Activated T-helper 1 cell treated with anti-CD3 and anti-CD28 coated beads, Interleukin-2, amount 50 U/mL, for 16 hours (primary cell): ENCODE measurements around the gene IFFO2.

Experiments
- DNase-seq, 2 donors: peaks; one replicate each; pipeline ENCODE4 v3.0.0-alpha.2; 2020; ENCODE audit warnings: low read depth in 1 of 2, low spot score in 1 of 2

Gene IFFO2

GRCh38 chr1:18972991-18973390 is 16.5 kb upstream of the IFFO2 start:
- DNase-seq: no peak

- DNase-seq: no peak
Measured at GRCh38 chr1:18972531-18972930, 16.1 kb upstream of the IFFO2 start.

GRCh38 chr1:18970762-18971161 is 14.3 kb upstream of the IFFO2 start:
- DNase-seq: no peak

GRCh38 chr1:18970358-18970757 is 13.9 kb upstream of the IFFO2 start:
- DNase-seq: no peak

- no peak for DNase-seq
Measured at GRCh38 chr1:18967066-18967690, 10.7 kb upstream of the IFFO2 start.

- no peak for DNase-seq
Measured at GRCh38 chr1:18965206-18966173, 9.0 kb upstream of the IFFO2 start.

- DNase-seq: no peak
Measured at GRCh38 chr1:18963968-18964367, 7.5 kb upstream of the IFFO2 start.

GRCh38 chr1:18962855-18963737 is 6.6 kb upstream of the IFFO2 start:
- DNase-seq: no peak

GRCh38 chr1:18962121-18962721 is 5.7 kb upstream of the IFFO2 start:
- no peak for DNase-seq

GRCh38 chr1:18960821-18961220 is 4.3 kb upstream of the IFFO2 start:
- no peak for DNase-seq

- DNase-seq: no peak
Measured at GRCh38 chr1:18960409-18960808, 3.9 kb upstream of the IFFO2 start.

- DNase-seq: no peak
Measured at GRCh38 chr1:18959591-18959990, 3.1 kb upstream of the IFFO2 start.

GRCh38 chr1:18957532-18958300 is 1.2 kb upstream of the IFFO2 start:
- DNase-seq: no peak

GRCh38 chr1:18957136-18957521 is 653 bp upstream of the IFFO2 start:
- peak in 1 of 2 donors; percentile 13 for DNase-seq

- peak; percentile 21 to 36 for DNase-seq
Measured at GRCh38 chr1:18955441-18956192, 859 bp downstream of the IFFO2 start.

- DNase-seq: no peak
Measured at GRCh38 chr1:18955131-18955440, 1.4 kb downstream of the IFFO2 start.

GRCh38 chr1:18954270-18955071 is 2.0 kb downstream of the IFFO2 start:
- DNase-seq: no peak

GRCh38 chr1:18953731-18954231 is 2.7 kb downstream of the IFFO2 start:
- DNase-seq: no peak
